GDM1 (cell line): ENCODE data around the gene BMI1.
"Not testable (repeated sequence)": the region's sequence is repeated elsewhere in the genome, so short reads cannot be mapped to it uniquely, and the experiment has no call there.

ENCODE experiments used
- DNase-seq: peaks from one replicate; lab custom pipeline; 2025; lab: John Stamatoyannopoulos, UW

Gene BMI1

DNA sequence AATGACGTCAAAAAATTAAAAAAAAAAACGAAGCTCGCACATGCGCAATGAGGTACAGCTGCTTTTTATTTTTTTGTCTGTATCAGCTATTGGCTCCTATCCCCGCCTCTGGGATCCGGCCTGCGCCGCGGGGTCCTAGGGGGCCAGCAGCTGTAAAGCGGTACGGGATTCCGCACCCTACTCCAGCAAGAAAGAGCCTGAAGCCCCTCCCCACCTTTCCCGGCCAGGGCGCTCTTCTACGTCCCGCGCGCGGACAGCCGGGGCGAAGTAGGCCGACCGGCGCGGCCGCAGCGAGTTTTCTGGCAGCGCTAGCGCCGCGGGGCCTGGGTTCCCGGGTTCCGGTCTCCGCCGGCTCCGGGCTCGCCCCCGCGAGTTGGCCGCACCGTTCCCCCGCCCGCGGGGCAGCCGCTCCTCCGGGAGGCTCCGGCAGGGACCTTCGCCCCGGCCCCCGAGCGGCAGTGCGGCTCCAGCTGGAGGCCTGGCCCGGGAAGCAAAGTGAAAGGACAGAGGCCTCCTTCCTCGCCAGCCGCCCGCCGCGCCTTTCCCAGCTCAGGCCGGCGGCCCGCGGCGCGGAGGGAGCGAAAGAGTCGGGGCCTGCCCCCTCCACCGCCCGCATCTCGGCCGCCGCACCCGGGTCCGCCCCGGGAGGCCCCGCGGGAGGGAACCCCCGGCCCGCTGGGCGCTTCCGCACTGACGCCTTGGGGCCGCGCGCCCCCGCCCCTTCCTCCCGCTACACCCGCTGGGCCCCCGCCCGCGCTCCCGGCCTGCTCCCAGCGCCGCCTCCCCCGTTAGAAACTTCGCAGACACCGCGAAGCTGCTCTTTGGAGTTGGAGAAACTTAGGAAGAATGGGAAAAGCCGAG is 19.7 kb downstream of the BMI1 start:
- DNase-seq = peak; percentile 74

DNA sequence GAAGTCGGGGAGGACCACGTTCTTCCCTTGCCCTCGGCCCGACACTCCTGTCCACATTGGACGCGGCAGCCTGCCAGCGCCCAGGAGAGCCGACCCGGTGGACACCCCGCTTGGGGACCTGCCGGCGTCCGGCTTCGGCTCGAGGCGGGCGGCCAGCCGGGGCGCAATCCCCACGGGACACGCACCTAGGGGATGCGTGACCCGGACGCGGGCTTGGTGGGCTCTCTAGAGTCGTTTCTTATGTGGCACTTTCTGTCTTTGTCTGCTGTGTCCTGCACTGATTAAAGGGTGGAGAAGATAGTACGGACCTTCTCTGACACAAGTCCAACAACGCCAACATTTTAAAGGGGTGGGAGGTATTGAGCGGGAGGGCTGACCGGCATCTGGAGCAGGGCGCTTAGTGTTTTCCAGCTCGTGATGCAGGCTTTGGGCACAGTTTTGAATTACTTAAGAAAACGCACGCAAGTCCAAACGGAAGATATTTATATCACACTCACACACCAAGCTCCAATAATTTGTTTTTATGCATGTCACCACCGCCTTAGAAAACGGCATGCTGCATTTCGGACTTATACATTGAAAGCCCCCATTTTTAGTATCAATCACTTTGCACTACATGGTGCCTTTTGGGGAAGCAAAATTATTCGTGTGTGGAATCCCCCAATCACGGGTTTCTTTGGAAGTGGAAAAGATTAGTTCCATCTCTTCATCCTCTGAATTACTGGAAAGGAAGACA is 20.5 kb downstream of the BMI1 start:
- no peak for DNase-seq

DNA sequence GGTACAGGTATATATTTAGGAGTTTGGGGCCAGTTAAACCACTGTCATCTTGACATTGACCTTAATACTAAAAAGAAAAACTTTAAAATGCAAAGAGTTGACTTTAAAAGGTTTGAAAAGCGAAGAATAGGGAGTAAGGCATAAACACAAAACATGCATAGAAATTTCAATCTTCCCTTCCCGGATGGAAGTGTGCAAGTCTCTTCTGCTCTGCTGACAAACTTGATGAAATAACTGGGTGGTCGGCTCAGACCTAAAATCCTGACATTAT is 21.0 kb downstream of the BMI1 start:
- no peak for DNase-seq

DNA sequence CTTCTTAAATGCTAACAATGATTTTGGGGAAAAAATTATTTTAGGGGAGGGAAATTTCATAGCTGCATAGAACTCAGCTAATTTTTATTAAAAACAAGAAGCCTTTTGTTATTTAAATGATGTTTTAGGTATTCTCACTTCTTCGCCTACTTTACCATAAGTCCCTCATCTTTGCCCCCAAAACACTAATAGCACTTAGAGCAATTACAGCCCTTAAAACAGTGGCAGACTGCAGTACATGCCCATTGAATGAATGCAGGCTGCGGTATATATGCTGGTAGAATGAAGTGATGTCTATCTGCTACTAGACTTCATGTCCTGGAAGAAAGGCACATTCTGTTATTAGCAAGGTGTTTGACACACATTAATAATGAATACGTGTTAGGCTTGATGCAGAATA is 21.5 kb downstream of the BMI1 start:
- no peak for DNase-seq

DNA sequence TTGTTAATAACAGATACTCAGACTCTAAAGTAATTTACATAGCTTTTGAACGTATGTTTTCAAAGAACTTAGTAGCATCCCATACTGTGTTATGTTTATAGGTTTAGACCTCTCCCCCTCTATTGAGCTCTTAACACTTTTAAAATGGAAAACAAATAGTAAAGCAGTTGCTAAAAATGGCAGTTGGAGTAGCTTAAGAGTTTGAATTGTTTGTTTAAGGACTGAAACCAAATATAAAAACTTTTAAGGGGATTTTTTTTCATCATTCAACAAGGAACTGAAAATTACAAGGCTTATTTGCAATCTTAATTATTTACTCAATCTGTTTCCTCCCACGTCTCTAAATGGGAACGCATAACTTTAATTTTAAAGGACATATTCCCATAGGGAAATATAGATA is 22.8 kb downstream of the BMI1 start:
- no peak for DNase-seq

DNA sequence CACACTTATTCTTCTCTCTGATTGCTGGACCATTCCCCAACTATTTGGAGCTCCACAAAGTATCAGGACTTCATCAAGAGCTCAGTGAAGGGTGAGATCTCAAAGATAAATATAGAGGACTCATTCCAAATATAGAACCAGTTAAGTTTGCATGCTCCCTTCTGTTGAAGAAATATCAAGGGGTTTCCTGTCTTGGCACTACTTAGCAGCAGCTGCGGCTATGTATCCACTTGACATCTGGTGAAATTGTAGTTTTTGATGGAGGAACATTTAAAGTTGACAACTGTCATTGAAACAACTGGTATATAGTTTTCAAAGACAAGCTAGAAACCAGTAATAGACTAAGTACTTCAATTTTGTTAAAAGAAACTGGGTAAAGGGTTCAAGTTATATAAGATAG is 23.4 kb downstream of the BMI1 start:
- peak; percentile 60 for DNase-seq

DNA sequence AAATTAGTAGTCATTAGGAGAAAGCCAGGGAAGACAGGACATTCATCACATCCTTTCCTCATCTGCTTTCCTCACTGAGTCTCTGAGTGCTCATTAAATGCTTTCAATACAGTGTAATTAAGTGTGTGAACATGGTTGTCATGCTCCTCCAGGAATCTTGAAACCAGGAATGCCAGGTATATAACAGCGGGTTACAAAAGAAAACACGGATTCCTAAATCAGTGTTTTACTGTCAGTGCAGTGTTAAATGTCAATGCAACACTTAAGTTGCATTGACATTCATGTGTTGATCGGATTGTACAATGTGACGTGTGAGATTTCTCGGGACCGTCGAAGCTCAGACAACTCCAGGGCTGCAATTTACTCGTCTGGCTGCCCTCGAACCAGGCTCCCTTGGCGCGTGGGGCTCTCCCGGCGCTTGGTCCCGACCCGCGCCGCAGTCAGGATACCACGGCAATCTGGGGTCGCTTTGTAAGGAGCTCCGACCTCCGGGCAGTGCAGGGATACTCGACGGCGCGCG is 23.9 kb downstream of the BMI1 start:
- DNase-seq = no peak

DNA sequence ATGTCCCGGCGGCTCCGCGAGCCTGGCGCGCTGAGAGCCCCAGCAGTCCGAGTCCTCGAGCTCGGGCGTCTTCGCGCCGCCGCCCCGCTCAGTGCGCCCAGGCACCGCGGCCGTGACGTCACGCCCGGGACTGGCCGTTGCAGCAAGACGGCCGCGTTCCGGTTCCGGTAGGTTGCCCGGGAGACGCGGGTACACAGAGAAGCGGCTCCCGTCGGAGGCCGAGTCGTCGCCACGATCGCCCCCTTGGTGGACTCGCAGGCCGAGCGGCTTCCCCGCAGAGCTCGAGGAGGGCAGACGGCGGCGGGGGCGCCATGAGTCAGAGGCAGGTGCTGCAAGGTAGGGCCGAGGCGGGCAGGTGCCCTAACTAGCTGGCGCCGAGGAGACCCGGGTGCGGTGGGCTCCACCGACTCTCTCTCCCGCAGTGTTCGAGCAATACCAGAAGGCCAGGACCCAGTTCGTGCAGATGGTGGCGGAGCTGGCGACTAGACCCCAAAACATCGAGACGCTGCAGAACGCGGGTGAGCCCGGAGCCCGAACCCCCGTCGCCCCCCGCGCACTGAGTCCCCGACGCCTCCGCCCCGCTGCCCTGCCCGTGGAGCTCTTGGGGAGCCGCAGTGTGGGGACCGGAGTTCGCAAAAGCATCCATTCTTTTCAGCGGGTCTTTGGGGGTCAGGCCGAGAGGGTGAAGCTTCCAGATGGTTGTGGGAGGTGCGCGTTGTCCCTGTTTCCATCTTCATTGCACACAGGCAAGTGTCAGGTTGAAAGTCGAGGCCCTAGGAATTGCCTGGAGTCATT is 24.6 kb downstream of the BMI1 start, which contains the start of gene SPAG6:
Gene SPAG6 (plus strand): TSS at position 196 of the 795 bp plus-strand sequence. CDS start 116 bp downstream, at position 312.
- DNase-seq = peak; percentile 37

DNA sequence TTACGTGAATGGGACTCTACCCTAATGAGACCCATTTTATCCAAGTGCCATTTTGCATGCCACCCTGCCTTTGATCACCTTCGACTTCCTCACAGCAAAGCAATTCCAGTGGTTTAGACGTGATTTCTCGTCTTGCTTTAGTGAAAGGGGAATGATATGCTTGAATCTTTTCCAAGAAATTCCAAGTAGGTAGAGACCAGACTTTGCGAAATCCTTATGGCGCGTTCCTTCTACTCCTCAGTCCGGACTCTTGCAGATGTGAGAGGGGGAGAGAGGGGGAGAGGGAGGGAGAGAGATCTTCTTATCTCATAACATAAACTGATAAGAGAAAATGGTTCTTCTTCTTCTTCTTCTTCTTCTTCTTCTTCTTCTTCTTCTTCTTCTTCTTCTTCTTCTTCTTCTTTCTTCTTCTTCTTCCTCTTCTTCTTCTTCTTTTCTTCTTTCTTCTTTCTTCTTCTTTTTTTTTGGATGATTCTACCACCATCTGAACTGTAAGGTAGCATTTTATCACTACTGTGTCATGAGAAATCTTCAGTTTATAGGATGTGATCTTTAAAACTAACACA is 25.3 kb downstream of the BMI1 start:
- DNase-seq = no peak

DNA sequence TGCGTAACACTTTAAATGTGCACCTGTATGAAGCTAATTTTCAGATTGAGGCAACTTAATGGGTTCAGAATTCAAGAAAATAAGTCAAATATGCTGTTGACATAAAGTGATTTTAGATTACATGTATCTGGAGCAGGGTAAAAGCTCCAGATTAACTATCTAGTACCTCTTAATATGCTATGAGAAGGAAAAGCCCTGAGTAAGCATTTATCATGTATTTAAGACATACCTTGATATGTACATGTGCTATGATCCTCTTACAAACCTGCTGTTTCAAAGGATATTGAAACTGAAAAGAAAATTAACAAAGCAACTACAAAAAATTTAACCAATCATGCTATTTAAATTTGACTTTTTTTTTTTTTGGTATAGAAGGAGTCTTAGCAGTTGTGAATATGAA is 28.9 kb downstream of the BMI1 start:
- no peak for DNase-seq

DNA sequence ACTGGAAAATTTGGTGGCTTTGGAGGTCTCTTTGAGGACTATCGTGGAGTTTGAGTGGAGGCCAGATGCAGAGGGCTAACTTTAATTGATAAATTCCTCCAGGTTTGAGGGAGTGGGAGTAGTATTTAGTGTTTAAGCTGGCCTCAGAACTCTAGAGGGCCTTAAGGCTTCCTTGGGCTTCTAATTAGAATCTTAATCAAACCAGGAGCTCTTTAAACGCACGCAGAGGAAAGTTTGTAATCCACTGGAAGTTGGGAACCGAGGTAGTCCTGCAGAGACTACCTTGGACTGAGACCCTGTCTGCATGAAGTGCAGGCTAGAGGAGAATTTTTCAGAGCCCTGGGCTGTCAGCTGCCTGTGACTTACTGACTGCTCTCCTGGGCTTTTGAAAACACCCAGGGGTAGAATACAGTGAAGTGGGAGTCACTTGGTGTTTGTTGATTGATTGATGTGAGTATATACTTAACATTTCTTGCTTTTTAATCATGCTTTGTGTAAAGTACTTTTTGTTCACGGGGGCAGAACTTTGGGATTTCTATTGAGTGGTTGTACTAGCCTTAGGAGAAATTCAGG is 30.3 kb downstream of the BMI1 start:
- DNase-seq = no peak

DNA sequence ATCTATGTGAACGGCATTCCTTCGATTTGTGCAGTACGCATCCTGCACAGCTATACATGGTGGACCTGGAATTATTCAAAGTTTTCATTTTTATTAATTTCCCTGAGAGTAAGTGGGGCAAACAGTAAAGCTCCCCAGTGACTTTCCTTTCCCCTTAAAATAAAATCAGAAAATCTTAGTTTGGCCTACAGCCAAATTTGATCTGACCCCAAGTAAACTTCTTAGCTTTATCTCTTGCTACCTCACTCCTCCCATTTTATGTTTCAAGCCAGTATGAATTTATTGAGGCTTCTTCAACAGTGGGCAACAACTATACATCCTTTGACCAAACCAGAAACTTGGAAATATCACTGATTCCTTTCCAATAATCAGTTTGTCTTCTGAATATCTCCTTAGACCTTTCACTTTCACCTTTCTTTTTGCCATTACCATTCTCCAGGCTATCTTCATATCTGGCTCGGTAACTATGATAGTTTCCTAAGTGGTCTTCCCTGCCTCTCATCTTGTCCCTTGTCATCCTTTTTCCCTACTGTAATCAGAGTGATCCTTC is 35.5 kb downstream of the BMI1 start:
- no peak for DNase-seq

DNA sequence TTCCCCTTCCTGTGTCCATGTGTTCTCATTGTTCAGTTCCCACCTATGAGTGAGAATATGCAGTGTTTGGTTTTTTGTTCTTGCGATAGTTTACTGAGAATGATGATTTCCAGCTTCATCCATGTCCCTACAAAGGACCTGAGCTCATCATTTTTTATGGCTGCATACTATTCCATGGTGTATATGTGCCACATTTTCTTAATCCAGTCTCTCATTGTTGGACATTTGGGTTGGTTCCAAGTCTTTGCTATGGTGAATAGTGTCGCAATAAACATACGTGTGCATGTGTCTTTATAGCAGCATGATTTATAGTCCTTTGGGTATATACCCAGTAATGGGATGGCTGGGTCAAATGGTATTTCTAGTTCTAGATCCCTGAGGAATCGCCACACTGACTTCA is 36.9 kb downstream of the BMI1 start:
- not testable (repeated sequence) for DNase-seq

DNA sequence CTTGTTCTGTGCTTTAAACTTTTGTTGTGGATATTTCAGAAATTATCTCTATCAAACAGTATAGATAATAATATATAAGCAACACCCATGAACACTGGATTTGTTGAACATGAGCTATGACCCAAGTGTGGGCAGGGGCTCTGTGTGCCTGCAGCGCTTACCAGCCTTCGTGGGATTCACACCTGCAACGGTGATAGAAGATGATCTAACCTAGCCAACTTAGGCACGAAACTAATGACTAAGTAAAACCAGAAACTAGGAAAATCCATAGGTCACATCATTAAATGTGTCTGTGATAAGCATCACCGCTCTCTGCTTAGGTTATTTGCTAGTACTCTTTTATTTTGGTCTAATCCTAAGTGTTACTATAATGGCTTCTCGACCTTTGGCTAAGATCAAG is 42.4 kb downstream of the BMI1 start:
- DNase-seq = no peak

DNA sequence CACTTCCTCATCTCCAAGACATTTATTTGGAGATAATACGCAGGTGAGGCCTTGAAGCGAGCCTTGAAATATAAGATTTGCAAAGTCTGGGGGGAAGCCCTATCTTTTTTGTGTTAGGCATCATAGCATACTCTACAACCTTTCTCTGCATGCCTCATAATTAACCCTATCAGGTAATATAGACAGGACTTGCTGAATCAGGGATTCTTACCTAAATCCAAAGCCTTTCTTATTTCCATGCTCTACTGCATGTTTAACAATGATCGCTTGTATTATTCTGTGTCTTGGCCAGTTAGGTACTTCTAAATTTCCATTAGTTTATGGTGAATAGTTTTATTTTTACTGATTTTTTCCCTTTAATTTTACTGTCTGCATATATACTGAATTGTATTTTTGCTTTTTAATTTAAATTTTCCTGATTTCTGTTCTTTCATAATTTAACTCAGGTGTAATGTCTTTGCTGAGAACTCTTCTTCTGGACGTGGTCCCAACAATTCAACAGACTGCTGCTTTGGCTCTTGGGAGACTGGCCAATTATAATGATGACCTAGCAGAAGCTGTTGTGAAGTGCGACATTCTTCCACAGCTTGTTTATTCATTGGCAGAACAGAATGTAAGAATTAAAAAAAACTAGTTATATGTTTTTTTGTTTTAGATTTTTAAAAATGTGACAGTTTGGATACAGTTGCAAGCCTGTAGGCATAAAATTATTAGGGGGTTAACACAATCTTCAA is 43.7 kb downstream of the BMI1 start:
- DNase-seq = no peak

DNA sequence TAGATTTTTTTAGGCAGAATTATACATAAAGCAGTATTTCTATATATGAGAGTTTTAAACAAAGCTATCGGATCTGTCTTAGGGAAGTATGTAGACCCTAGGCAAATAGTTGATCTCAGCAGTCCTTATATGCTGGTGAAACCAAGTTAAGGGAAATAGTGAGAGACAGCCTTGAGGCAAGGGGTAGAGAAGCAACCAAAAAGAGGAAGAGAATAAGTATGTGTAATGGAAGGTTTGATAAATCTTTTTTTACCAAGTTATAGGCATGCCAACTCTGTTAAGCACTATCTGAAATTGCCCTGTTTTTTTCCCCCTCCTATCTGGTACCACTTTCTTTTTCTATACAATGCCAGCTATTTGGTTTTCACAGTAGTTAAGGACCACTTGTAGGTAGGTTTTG is 44.3 kb downstream of the BMI1 start:
- DNase-seq = peak; percentile 37

DNA sequence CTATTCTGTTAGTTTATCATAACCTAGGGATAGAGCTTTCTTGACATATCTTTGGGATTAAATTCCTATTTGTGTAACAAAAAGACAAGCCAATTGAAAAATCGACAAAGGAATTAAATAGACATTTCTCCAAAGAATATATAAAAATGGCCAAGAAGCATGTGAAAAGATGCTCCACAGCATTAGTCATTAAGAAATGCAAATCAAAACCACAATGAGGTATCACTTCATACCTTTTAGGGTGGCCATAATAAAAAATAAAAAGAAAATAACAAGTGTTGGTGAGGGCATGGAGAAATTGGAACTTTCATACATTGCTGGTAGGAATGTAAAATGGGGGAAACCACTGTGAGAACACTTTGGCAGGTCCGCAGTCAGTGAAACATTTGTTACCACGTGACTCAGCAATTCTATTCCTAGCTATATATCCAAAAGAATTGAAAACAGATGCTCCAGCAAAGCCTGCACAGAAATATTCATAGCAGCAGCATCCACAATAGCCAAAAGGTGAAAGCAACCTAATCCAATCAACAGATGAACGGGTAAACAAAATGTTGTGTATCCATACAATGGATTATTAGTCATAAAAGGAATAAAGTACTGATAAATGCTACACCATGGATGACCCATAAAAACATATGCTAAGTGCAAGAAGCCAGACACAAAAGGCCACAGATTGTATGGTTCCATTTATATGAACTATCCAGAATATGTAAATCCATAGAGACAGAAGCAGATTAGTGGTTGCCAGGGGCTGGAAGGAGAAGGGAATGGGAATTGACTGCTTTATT is 44.9 kb downstream of the BMI1 start:
- no peak for DNase-seq

DNA sequence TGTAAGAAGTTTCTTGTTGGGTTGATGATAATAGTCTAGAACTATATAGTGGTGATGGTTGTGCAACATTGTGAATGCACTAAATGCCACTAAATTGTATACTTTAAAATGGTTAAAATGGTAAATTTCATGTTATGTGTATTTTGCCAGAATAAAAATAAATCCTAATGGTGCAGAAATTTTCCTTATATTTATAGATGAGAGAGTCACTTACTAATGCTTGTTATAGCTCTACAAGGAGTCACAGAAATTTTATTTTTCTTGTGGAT is 45.5 kb downstream of the BMI1 start:
- DNase-seq = no peak

DNA sequence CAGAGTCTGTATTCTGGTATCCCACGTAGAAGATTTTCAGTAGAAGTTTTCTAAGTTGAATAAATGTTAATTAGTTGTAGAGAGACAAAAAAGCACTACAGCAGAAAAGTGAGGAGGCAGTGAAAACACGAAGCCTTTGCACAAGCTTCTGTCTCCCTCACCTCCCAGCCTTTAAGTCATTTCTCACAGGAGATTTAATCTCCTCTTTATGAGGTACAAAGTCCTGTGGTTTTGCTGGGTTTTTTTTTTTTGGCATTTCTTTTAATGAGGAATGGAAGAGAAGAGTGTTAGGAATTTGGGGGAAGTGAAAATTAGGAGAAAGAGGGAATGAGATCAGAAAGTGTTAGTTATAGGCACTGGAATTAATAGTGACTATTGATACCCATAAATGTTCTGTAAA is 45.9 kb downstream of the BMI1 start:
- no peak for DNase-seq

DNA sequence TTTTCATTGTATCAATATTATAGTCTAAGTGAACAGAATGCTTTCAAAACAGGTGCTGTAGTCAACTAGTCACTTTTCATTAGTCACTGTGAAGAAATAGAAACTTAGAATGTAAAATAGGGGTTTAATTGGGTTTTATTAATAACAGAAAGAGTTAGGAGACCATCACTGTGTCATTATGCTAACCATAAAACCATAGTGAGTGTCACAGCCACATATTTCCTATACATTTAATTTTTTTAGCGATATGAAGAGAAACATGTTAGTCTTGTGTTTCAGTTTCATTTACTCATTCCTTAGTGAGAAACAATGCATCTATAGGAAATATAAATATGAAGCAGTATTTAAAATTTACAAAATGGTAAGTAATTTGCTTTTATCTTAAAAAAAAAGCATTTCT is 46.6 kb downstream of the BMI1 start:
- DNase-seq = no peak
